HCT116 (cell line): ENCODE results near the gene ZER1. TPM values are rescaled to one million over a fixed set of nuclear protein-coding genes. Genes with fewer than 3 reads are reported as not detected.

Experiments
- ATAC-seq: fragments of 200-7000 bp; cut with Tn5 transposase; 2 replicates; pipeline ENCODE4 v1.9.1; 2020; ENCODE audit warnings: mild to moderate bottlenecking, moderate library complexity
- BruUV-seq: library from RNA; stranded (reverse); fragments of 400-500 nt; replicated peaks from 2 replicates; lab custom pipeline; 2021; lab: Mats Ljungman, UMichigan
- CTCF ChIA-PET: fragments of 300-600 bp; sonication (Branson Sonifier 250); formaldehyde crosslinking; loops from one replicate; lab custom pipeline; 2021; ENCODE audit warnings: antibody characterized with exemption; lab: Charles Lee
- POLR2A ChIA-PET: fragments of 300-600, 350-600 bp; sonication (Branson Sonifier 250); formaldehyde crosslinking; loops from one replicate; lab custom pipeline; 2021; ENCODE audit warnings: antibody characterized with exemption; lab: Charles Lee
- RAD21 ChIA-PET, 2 experiments: fragments of 300-600 bp; sonication (Branson Sonifier 250); formaldehyde crosslinking; loops; one replicate each; lab custom pipeline; 2023; ENCODE audit warnings: low total read pairs in 2 of 2; ENCODE audit not compliant: uncharacterized antibody in 2 of 2, unreplicated experiment in 2 of 2, low non-redundant PET in 1 of 2; lab: Charles Lee
- DNase-seq: peaks from one replicate; pipeline ENCODE4 v3.0.0-alpha.2; 2010; ENCODE audit warnings: low read depth, low spot score
- H2AFZ ChIP-seq: fragments of 200-600 bp; shearing (Covaris generic), sonication (generic); 2 replicates; pipeline ENCODE4 v1.6.1; 2017; ENCODE audit warnings: low read depth, mixed run types, mixed read lengths, antibody characterized with exemption, low read length; ENCODE audit not compliant: poor library complexity, severe bottlenecking
- H3K27ac ChIP-seq: 2 replicates; pipeline ENCODE4 v1.5.1; 2012; ENCODE audit warnings: low read depth, low read length
- H3K27me3 ChIP-seq: fragments of 200-600 bp; sonication (generic); 2 replicates; pipeline ENCODE4 v1.6.1; 2016; ENCODE audit warnings: mixed run types, low read length, mixed read lengths; ENCODE audit not compliant: insufficient read depth
- H3K36me3 ChIP-seq, 2 experiments: fragments of 200-500 bp in 1 of 2; fragments of 200-600 bp in 1 of 2; sonication (Bioruptor generic) in 1 of 2; sonication (generic) in 1 of 2; 2 replicates each; pipeline versions ENCODE4 v1.5.1 to v1.6.1; 2014 to 2016; ENCODE audit warnings: low read length in 2 of 2, inconsistent platforms in 1 of 2, mixed read lengths in 1 of 2, mixed run types in 1 of 2; ENCODE audit not compliant: insufficient read depth in 2 of 2, control insufficient read depth in 1 of 2
- H3K4me1 ChIP-seq, 2 experiments: fragments of 200-600 bp in 1 of 2; sonication (generic) in 1 of 2; 2 replicates each; pipeline versions ENCODE4 v1.5.1 to v1.6.1; 2012 to 2017; ENCODE audit warnings: low read length in 2 of 2, inconsistent platforms in 1 of 2, mild to moderate bottlenecking in 1 of 2, mixed read lengths in 1 of 2, mixed run types in 1 of 2, moderate library complexity in 1 of 2; ENCODE audit not compliant: insufficient read depth in 2 of 2, control insufficient read depth in 1 of 2
- H3K4me2 ChIP-seq: fragments of 200-600 bp; sonication (generic); 2 replicates; pipeline ENCODE4 v1.6.1; 2017; ENCODE audit warnings: mixed run types, low read length, mixed read lengths
- H3K4me3 ChIP-seq, 2 experiments: fragments of 200-600 bp in 1 of 2; sonication (generic) in 1 of 2; replicated peaks in 1 of 2; 2 replicates each; pipeline ENCODE4 v1.5.1; 2011 to 2016; ENCODE audit warnings: low read length in 2 of 2, control low read depth in 1 of 2, low read depth in 1 of 2, mild to moderate bottlenecking in 1 of 2, mixed read lengths in 1 of 2, mixed run types in 1 of 2
- H3K79me2 ChIP-seq: fragments of 200-600 bp; sonication (generic); 2 replicates; pipeline ENCODE4 v1.6.1; 2017; ENCODE audit warnings: mild to moderate bottlenecking, mixed run types, low read length, moderate library complexity, mixed read lengths; ENCODE audit not compliant: insufficient read depth
- H3K9ac ChIP-seq: fragments of 200-600 bp; sonication (generic); 2 replicates; pipeline ENCODE4 v1.6.1; 2016; ENCODE audit warnings: low read length, mixed read lengths
- H3K9me2 ChIP-seq: fragments of 200-600 bp; sonication (generic), shearing (Covaris generic); 2 replicates; pipeline ENCODE4 v1.6.1; 2017; ENCODE audit warnings: mixed run types, mild to moderate bottlenecking, moderate library complexity; ENCODE audit not compliant: insufficient read depth
- H3K9me3 ChIP-seq, 2 experiments: fragments of 200-500 bp in 1 of 2; fragments of 200-600 bp in 1 of 2; sonication (Bioruptor generic) in 1 of 2; sonication (generic) in 1 of 2; 2 replicates each; pipeline ENCODE4 v1.6.1; 2014 to 2017; ENCODE audit warnings: low read length in 2 of 2, mixed read lengths in 2 of 2, inconsistent platforms in 1 of 2, low read depth in 1 of 2, mild to moderate bottlenecking in 1 of 2, mixed run types in 1 of 2, moderate library complexity in 1 of 2; ENCODE audit not compliant: control insufficient read depth in 1 of 2, insufficient read depth in 1 of 2
- H4K20me1 ChIP-seq: fragments of 200-600 bp; sonication (generic), shearing (Covaris generic); 2 replicates; pipeline ENCODE4 v1.6.1; 2017; ENCODE audit warnings: mixed run types, mild to moderate bottlenecking, moderate library complexity; ENCODE audit not compliant: insufficient read depth
- POLR2AphosphoS5 ChIP-seq: IDR thresholded peaks from 2 replicates; pipeline ENCODE4 v1.6.1; 2011; ENCODE audit warnings: mild to moderate bottlenecking, low read depth, low read length, moderate library complexity
- ZFX ChIP-seq: fragments of 450-650 bp; IDR thresholded peaks from 2 replicates; pipeline ENCODE4 v1.6.1; 2017
- ZNF274 ChIP-seq: fragments of 200-500 bp; sonication (Bioruptor generic); IDR thresholded peaks from 2 replicates; pipeline ENCODE4 v1.6.1; 2014; ENCODE audit warnings: mild to moderate bottlenecking, low read depth, low read length, inconsistent platforms
- intact Hi-C: fragments of 100-400 bp; cut with micrococcal nuclease; formaldehyde crosslinking; loops from 2 replicates; pipeline ENCODE4 v1.10.0; 2022
- total RNA-seq: library from RNA; stranded (reverse); gene quantifications from one replicate; pipeline ENCODE4 v1.2.1, GENCODE V29; 2021; ENCODE audit not compliant: unreplicated experiment
- TF ChIP-seq, protein P1 (sequence below): IDR thresholded peaks from 2 replicates; pipeline ENCODE4 v1.6.1; 2012

The ZER1 gene
- total RNA-seq, 1 experiment from 2014 or later: 18.0 TPM

GRCh38 chr9:128770286-128771030, 1.3 kb downstream of the ZER1 start:
- CTCF ChIA-PET: no interaction called here
- Histone ChIP-seq H4K20me1 (no peaks in the 10 kb centered on the region), H3K4me3 (peak overlapping the region; percentile 94 to 96), H3K27me3 (no peaks in the 10 kb centered on the region), H3K9me2 (no peaks in the 10 kb centered on the region), H3K4me1 (peaks cover 11 to 23% of the 10 kb centered on the region in 2 experiments; a peak in 3 of 4 replicates), H3K27ac (peak overlapping the region; percentile 90; the same call in 1 of the 2 replicates), H3K9me3 (no peaks in the 10 kb centered on the region), H3K9ac (peak overlapping the region; percentile 88), H2AFZ (no peak overlapping the region), H3K79me2 (no peaks in the 10 kb centered on the region), H3K4me2 (peak overlapping the region; percentile 97), H3K36me3 (no peaks in the 10 kb centered on the region)
- intact Hi-C loops: loop anchor here (1.0 kb wide), 1 partner anchor 17 kb away; the partner anchor contains the start of gene TBC1D13
- RAD21 ChIA-PET: no interaction called here
- POLR2A ChIA-PET: no interaction called here
- DNase-seq (no peak), ATAC-seq (no peak)
- TF ChIP-seq ZNF274: no peak
- TSS peak; percentile 64 for BruUV-seq

DNA sequence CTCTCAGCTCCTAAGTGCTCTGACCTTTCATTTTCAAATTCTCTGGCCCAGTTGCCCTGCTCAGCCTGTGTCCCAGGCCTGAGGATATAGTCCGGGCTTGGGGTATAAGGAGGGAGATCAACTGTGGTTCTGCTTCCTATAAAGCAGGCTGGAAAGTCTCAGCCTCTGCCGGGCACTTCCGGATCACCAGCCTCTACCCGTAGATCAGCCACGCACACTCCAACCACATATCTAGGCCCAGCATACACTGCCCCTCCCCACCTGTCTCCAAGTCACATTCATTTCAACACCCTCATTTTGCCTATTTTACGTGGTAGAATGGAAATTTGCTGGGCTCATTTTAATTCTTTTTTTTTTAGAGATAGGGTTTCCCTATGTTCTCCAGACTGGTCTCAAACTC, 3.1 kb downstream of the ZER1 start:
- no peak overlapping the region for H3K9ac ChIP-seq
- intact Hi-C loops: no loop called here

More for the DNA sequence above, 3.1 kb downstream of the ZER1 start:
- H3K9me3 ChIP-seq: no peaks in the 10 kb centered on the region
- no peaks in the 10 kb centered on the region for H4K20me1 ChIP-seq
- no peak for ATAC-seq
- no peak overlapping the region for H2AFZ ChIP-seq
- H3K27ac ChIP-seq: no peak overlapping the region
- ChIA-PET RAD21 (no interaction called here), POLR2A (no interaction called here), CTCF (no interaction called here)
- no peak overlapping the region for H3K4me3 ChIP-seq
- H3K36me3 ChIP-seq: no peaks in the 10 kb centered on the region
- no peaks in the 10 kb centered on the region for H3K27me3 ChIP-seq
- H3K4me1 ChIP-seq: peaks cover 11 to 23% of the 10 kb centered on the region in 2 experiments; a peak in 3 of 4 replicates
- H3K4me2 ChIP-seq: no peak overlapping the region
- no peaks in the 10 kb centered on the region for H3K79me2 ChIP-seq
- BruUV-seq: no TSS peak
- DNase-seq: no peak
- TF ChIP-seq ZFX (no peak), POLR2AphosphoS5 (no peak)
- TF ChIP-seq, protein P1, sequence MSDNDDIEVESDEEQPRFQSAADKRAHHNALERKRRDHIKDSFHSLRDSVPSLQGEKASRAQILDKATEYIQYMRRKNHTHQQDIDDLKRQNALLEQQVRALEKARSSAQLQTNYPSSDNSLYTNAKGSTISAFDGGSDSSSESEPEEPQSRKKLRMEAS: no peak
- TF ChIP-seq, all 23 proteins: peak for 0
- H3K9me2 ChIP-seq: no peaks in the 10 kb centered on the region
